Measurements from ENCODE around the gene CREB3L2.

The CREB3L2 gene

GRCh38 chr7:137953665-137954470 is 48.0 kb downstream of the CREB3L2 start:
- ChIA-PET POLR2A (interaction anchor here (0.6 to 1.4 kb wide), 4 partner anchors 13 to 441 kb away, joined by 3 to 6 read pairs (median 3); no protein-coding TSS in a partner anchor), CTCF (interaction anchor here (0.6 to 1.5 kb wide), 2 partner anchors 49 to 330 kb away, joined by 6 to 11 read pairs; no protein-coding TSS in a partner anchor)
- Histone ChIP-seq H3K9me3 (ENCODE audit: control insufficient read depth, insufficient read depth, low read depth, low read length) (no peaks in the 10 kb centered on the region), H3K4me3 (ENCODE audit: low read depth, low read length) (no peak overlapping the region), H3K27ac (ENCODE audit: extremely low read depth, low read depth, low read length) (no peak overlapping the region), H3K36me3 (ENCODE audit: control insufficient read depth in 2 of 2, insufficient read depth in 1 of 2, low read length in 2 of 2) (peaks cover 0 to 3% of the 10 kb centered on the region in 2 experiments; a peak in 1 of 3 replicates), H3K4me1 (ENCODE audit: control insufficient read depth, insufficient read depth, low read length) (0 out of 2 replicates have a peak, but pooled peaks cover 4% of the 10 kb centered on the region)
- no peak for TF ChIP-seq MZF1 (tag by site-specific recombination; IDR thresholded peaks at IDR 0.05; ENCODE audit: borderline replicate concordance)
- no peak for TF ChIP-seq ZNF76 (tag by site-specific recombination; IDR thresholded peaks at IDR 0.05; ENCODE audit: borderline replicate concordance, low read depth)
- no peak for TF ChIP-seq ZFP69B (tag by site-specific recombination; IDR thresholded peaks at IDR 0.05)
- TF ChIP-seq ZNF404 (tag by site-specific recombination; IDR thresholded peaks at IDR 0.05), result no peak
- peak; percentile 66 for TF ChIP-seq FEZF1 (tag by site-specific recombination; IDR thresholded peaks at IDR 0.05)
- TF ChIP-seq ZNF140 (tag by site-specific recombination; IDR thresholded peaks at IDR 0.05), result no peak
- TF ChIP-seq TCF7L2 (IDR thresholded peaks at IDR 0.05; ENCODE audit: borderline replicate concordance, low read depth, low read length), result 0 out of 2 replicates have a peak, but pooled peaks have one; percentile 36
- TF ChIP-seq ZNF138 (tag by site-specific recombination; IDR thresholded peaks at IDR 0.05; ENCODE audit: borderline replicate concordance), result no peak
- no peak for TF ChIP-seq ZNF514 (tag by site-specific recombination; IDR thresholded peaks at IDR 0.05)
- no peak for TF ChIP-seq ZNF23 (tag by site-specific recombination; IDR thresholded peaks at IDR 0.05; ENCODE audit: borderline replicate concordance)
- TF ChIP-seq ZNF530 (tag by site-specific recombination; IDR thresholded peaks at IDR 0.05; ENCODE audit: low read depth), result no peak
- no peak for TF ChIP-seq ZNF280D (tag by site-specific recombination; IDR thresholded peaks at IDR 0.05)
- 0 out of 2 replicates have a peak, but pooled peaks have one; percentile 41 for TF ChIP-seq PRDM1 (tag by site-specific recombination; IDR thresholded peaks at IDR 0.05)
- TF ChIP-seq ZNF354C (tag by site-specific recombination; IDR thresholded peaks at IDR 0.05; ENCODE audit: borderline replicate concordance, low read depth), result no peak
- no peak for TF ChIP-seq KLF10 (tag by site-specific recombination; IDR thresholded peaks at IDR 0.05)
- peak; percentile 63; the same call in 1 of the 2 replicates for TF ChIP-seq ZNF184 (tag by site-specific recombination; IDR thresholded peaks at IDR 0.05)
- no peak for TF ChIP-seq ZFP41 (tag by site-specific recombination; IDR thresholded peaks at IDR 0.05; ENCODE audit: borderline replicate concordance)
- no peak for TF ChIP-seq SETDB1 (IDR thresholded peaks at IDR 0.05; ENCODE audit: insufficient read length, low read length)
- no peak for TF ChIP-seq PBX3 (CRISPR knock-in tag; IDR thresholded peaks at IDR 0.05)
- TF ChIP-seq ZSCAN16 (tag by site-specific recombination; IDR thresholded peaks at IDR 0.05), result no peak
- TF ChIP-seq ZNF664 (tag by site-specific recombination; IDR thresholded peaks at IDR 0.05), result no peak
- no peak for TF ChIP-seq MEIS1 (CRISPR knock-in tag; IDR thresholded peaks at IDR 0.05; ENCODE audit: borderline replicate concordance)
- 0 out of 2 replicates have a peak, but pooled peaks have one; percentile 19 for TF ChIP-seq ZBTB1 (tag by site-specific recombination; IDR thresholded peaks at IDR 0.05)
- TF ChIP-seq TRIM28 (IDR thresholded peaks at IDR 0.05; ENCODE audit: borderline replicate concordance, low read length), result no peak
- TF ChIP-seq ZNF792 (tag by site-specific recombination; IDR thresholded peaks at IDR 0.05), result no peak
- no peak for TF ChIP-seq ZNF114 (tag by site-specific recombination; IDR thresholded peaks at IDR 0.05)
- TF ChIP-seq ZNF776 (tag by site-specific recombination; IDR thresholded peaks at IDR 0.05; ENCODE audit: borderline replicate concordance), result no peak
- no peak for TF ChIP-seq ZNF18 (tag by site-specific recombination; IDR thresholded peaks at IDR 0.05)
